WTC11 (cell line): Measurements from ENCODE around the gene ELOVL6. TPM values are rescaled to one million over a fixed set of nuclear protein-coding genes. Genes with fewer than 3 reads are reported as not detected.

Source experiments
- ATAC-seq: fragments of 200-7000 bp; cut with Tn5 transposase; 2 replicates; pipeline ENCODE4 v1.10.0; 2021; ENCODE audit warnings: mild to moderate bottlenecking, moderate library complexity
- CTCF ChIA-PET: fragments of 300-600 bp; sonication (Branson Sonifier 250); formaldehyde crosslinking; loops from one replicate; lab custom pipeline; 2021; ENCODE audit warnings: antibody characterized with exemption; lab: Charles Lee
- POLR2A ChIA-PET: fragments of 350-600 bp; sonication (Branson Sonifier 250); formaldehyde crosslinking; loops from one replicate; lab custom pipeline; 2021; ENCODE audit warnings: antibody characterized with exemption; lab: Charles Lee
- DNase-seq: peaks from one replicate; pipeline ENCODE4 v3.0.0; 2021; ENCODE audit warnings: low spot score
- H3K27ac Mint-ChIP-seq: 2 replicates; pipeline ENCODE4 v1.8.0; 2021; ENCODE audit warnings: mixed read lengths
- H3K27me3 Mint-ChIP-seq: 2 replicates; pipeline ENCODE4 v1.8.0; 2021; ENCODE audit warnings: low read depth, mild to moderate bottlenecking, moderate library complexity, mixed read lengths
- H3K36me3 Mint-ChIP-seq: 2 replicates; pipeline ENCODE4 v1.8.0; 2021; ENCODE audit warnings: mixed read lengths
- H3K4me1 Mint-ChIP-seq: 2 replicates; pipeline ENCODE4 v1.8.0; 2022; ENCODE audit warnings: mixed read lengths
- H3K4me3 Mint-ChIP-seq: 2 replicates; pipeline ENCODE4 v1.8.0; 2021; ENCODE audit warnings: mild to moderate bottlenecking, moderate library complexity, mixed read lengths
- H3K9me3 Mint-ChIP-seq: 2 replicates; pipeline ENCODE4 v1.8.0; 2021; ENCODE audit warnings: mixed read lengths
- EMX1 ChIP-seq: fragments of 250-450 bp; sonication (Bioruptor Pico); IDR thresholded peaks from 2 replicates; pipeline ENCODE4 v1.8.0; 2021; ENCODE audit warnings: mild to moderate bottlenecking
- JAZF1 ChIP-seq: fragments of 250-450 bp; sonication (Bioruptor Pico); IDR thresholded peaks from 2 replicates; pipeline ENCODE4 v1.9.0; 2021; ENCODE audit warnings: moderate library complexity, mild to moderate bottlenecking, inconsistent platforms
- NR3C1 ChIP-seq: sonication (generic); formaldehyde crosslinking; conservative IDR thresholded peaks from 2 replicates; pipeline ENCODE4 v1.8.1; 2023; ENCODE audit warnings: low read depth, mild to moderate bottlenecking, missing genetic modification reagents
- SOX15 ChIP-seq: fragments of 250-450 bp; sonication (Bioruptor Pico); IDR thresholded peaks from 2 replicates; pipeline ENCODE4 v1.9.0; 2021; ENCODE audit warnings: mild to moderate bottlenecking
- TCF7 ChIP-seq: sonication (generic); formaldehyde crosslinking; IDR thresholded peaks from 2 replicates; pipeline ENCODE4 v1.8.0; 2022; ENCODE audit warnings: mild to moderate bottlenecking, low read depth, missing genetic modification reagents, moderate library complexity
- TEAD4 ChIP-seq: sonication (generic); formaldehyde crosslinking; IDR thresholded peaks from 2 replicates; pipeline ENCODE4 v1.8.0; 2022; ENCODE audit warnings: mild to moderate bottlenecking, missing genetic modification reagents
- ZNF219 ChIP-seq: sonication (generic); formaldehyde crosslinking; IDR thresholded peaks from 2 replicates; pipeline ENCODE4 v1.8.0; 2023; ENCODE audit warnings: missing genetic modification reagents, mild to moderate bottlenecking, borderline replicate concordance
- ZNF317 ChIP-seq: sonication (generic); formaldehyde crosslinking; IDR thresholded peaks from 2 replicates; pipeline ENCODE4 v1.8.1; 2023; ENCODE audit warnings: low read depth, mild to moderate bottlenecking, moderate library complexity, missing genetic modification reagents, borderline replicate concordance
- ZSCAN18 ChIP-seq: fragments of 250-450 bp; sonication (Bioruptor Pico); IDR thresholded peaks from 2 replicates; pipeline ENCODE4 v2.1.2; 2022; ENCODE audit warnings: mild to moderate bottlenecking, moderate library complexity
- total RNA-seq: library from RNA; stranded (reverse); gene quantifications from 3 replicates; pipeline ENCODE4 v1.2.3, GENCODE V29; 2021
- TF ChIP-seq, protein P1 (sequence below): sonication (generic); formaldehyde crosslinking; IDR thresholded peaks from 2 replicates; pipeline ENCODE4 v1.8.1; 2022; ENCODE audit warnings: mild to moderate bottlenecking, missing genetic modification reagents, moderate library complexity, borderline replicate concordance
- TF ChIP-seq, protein P2 (sequence below): fragments of 250-450 bp; sonication (Bioruptor Pico); IDR thresholded peaks from 2 replicates; pipeline ENCODE4 v1.9.0; 2021; ENCODE audit warnings: mild to moderate bottlenecking
- TF ChIP-seq, protein P3 (sequence below): sonication (generic); formaldehyde crosslinking; IDR thresholded peaks from 2 replicates; pipeline ENCODE4 v1.8.1; 2023; ENCODE audit warnings: mild to moderate bottlenecking, missing genetic modification reagents
- TF ChIP-seq, protein P4 (sequence below): sonication (generic); formaldehyde crosslinking; IDR thresholded peaks from 2 replicates; pipeline ENCODE4 v1.8.1; 2023; ENCODE audit warnings: mild to moderate bottlenecking, missing genetic modification reagents

ELOVL6 gene
- total RNA-seq, 1 experiment from 2014 or later: 87.4 TPM

DNA sequence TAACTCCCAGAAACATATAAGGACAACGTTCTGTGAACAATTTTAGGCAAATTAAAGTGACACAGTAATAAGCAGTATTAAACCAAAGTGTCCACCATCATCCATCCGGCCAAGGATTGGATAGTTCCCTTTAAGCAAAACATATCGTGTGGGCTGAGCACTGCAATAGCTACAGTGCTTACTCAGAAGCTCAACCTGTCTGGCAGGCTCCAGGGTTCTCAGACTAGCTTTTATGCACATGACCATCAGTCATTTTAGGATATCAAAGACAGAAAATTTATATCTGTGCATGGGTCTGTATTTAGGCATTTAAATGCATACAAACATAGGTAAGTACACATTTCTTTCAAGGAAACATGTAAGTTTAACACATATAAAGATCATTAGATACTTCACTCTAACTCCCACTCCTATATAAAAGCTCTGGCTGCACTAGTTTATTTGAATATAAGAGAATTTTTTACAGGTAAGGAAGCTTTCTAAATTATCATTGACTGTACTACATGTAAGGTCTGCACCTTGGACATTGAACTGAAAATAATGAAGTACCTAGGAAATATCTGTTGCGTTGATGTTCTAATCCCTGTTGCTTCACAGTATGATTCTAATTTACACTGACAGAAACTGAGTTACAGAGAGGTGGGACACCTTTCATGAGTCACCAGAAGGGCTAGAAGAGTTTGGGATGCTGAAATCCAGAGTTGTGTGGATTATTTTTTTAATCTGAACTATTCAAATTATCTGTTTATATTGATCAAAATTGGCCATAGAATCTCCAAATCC is 67.6 kb downstream of the ELOVL6 start (continued):
- TF ChIP-seq, protein P1, sequence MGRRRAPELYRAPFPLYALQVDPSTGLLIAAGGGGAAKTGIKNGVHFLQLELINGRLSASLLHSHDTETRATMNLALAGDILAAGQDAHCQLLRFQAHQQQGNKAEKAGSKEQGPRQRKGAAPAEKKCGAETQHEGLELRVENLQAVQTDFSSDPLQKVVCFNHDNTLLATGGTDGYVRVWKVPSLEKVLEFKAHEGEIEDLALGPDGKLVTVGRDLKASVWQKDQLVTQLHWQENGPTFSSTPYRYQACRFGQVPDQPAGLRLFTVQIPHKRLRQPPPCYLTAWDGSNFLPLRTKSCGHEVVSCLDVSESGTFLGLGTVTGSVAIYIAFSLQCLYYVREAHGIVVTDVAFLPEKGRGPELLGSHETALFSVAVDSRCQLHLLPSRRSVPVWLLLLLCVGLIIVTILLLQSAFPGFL (CRISPR knock-in tag): no peak
- no peak for TF ChIP-seq SOX15 (CRISPR knock-in tag)
- TF ChIP-seq EMX1 (CRISPR knock-in tag): no peak
- TF ChIP-seq ZNF219 (CRISPR knock-in tag): no peak
- TF ChIP-seq NR3C1 (CRISPR knock-in tag): no peak

- Mint-ChIP-seq H3K9me3 (no peaks in the 10 kb centered on the region), H3K27ac (0 out of 2 replicates have a peak overlapping the region, but pooled peaks have one; percentile 33), H3K36me3 (peaks cover 8% of the 10 kb centered on the region; the same call in 1 of the 2 replicates), H3K27me3 (no peaks in the 10 kb centered on the region), H3K4me3 (no peak overlapping the region), H3K4me1 (peaks cover 16% of the 10 kb centered on the region)
- CTCF ChIA-PET: no interaction called here
- TF ChIP-seq, protein P2, sequence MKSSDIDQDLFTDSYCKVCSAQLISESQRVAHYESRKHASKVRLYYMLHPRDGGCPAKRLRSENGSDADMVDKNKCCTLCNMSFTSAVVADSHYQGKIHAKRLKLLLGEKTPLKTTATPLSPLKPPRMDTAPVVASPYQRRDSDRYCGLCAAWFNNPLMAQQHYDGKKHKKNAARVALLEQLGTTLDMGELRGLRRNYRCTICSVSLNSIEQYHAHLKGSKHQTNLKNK (CRISPR knock-in tag): no peak
- TF ChIP-seq TCF7 (no peak), ZNF317 (CRISPR knock-in tag) (no peak), ZSCAN18 (CRISPR knock-in tag) (no peak)
- POLR2A ChIA-PET: interaction anchor here (0.7 kb wide), 1 partner anchor 87 kb away, joined by 3 read pairs; no protein-coding TSS in a partner anchor
- ATAC-seq (no peak), DNase-seq (no peak)
Observed at GRCh38 chr4:110129544-110129943, 68.9 kb downstream of the ELOVL6 start.

GRCh38 chr4:110128472-110128919 is 69.9 kb downstream of the ELOVL6 start:
- peaks cover 16% of the 10 kb centered on the region for H3K4me1 Mint-ChIP-seq
- ChIA-PET CTCF (no interaction called here), POLR2A (interaction anchor here (0.6 kb wide), 1 partner anchor 67 kb away, joined by 5 read pairs; no protein-coding TSS in a partner anchor)
- H3K9me3 Mint-ChIP-seq: no peaks in the 10 kb centered on the region
- no peak overlapping the region for H3K4me3 Mint-ChIP-seq
- DNase-seq: no peak
- H3K27ac Mint-ChIP-seq: peak overlapping the region; percentile 47; the same call in 1 of the 2 replicates
- ATAC-seq: no peak
- no peaks in the 10 kb centered on the region for H3K27me3 Mint-ChIP-seq
- TF ChIP-seq, protein P3, sequence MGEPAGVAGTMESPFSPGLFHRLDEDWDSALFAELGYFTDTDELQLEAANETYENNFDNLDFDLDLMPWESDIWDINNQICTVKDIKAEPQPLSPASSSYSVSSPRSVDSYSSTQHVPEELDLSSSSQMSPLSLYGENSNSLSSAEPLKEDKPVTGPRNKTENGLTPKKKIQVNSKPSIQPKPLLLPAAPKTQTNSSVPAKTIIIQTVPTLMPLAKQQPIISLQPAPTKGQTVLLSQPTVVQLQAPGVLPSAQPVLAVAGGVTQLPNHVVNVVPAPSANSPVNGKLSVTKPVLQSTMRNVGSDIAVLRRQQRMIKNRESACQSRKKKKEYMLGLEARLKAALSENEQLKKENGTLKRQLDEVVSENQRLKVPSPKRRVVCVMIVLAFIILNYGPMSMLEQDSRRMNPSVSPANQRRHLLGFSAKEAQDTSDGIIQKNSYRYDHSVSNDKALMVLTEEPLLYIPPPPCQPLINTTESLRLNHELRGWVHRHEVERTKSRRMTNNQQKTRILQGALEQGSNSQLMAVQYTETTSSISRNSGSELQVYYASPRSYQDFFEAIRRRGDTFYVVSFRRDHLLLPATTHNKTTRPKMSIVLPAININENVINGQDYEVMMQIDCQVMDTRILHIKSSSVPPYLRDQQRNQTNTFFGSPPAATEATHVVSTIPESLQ (CRISPR knock-in tag): no peak
- TF ChIP-seq JAZF1 (CRISPR knock-in tag) (no peak), TEAD4 (no peak)
- TF ChIP-seq, protein P4, sequence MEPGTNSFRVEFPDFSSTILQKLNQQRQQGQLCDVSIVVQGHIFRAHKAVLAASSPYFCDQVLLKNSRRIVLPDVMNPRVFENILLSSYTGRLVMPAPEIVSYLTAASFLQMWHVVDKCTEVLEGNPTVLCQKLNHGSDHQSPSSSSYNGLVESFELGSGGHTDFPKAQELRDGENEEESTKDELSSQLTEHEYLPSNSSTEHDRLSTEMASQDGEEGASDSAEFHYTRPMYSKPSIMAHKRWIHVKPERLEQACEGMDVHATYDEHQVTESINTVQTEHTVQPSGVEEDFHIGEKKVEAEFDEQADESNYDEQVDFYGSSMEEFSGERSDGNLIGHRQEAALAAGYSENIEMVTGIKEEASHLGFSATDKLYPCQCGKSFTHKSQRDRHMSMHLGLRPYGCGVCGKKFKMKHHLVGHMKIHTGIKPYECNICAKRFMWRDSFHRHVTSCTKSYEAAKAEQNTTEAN: no peak
- peaks cover 11% of the 10 kb centered on the region for H3K36me3 Mint-ChIP-seq
